Neuron (in vitro differentiated cells): ENCODE results near the gene MYORG.
"Not testable (repeated sequence)": the region's sequence is repeated elsewhere in the genome, so short reads cannot be mapped to it uniquely, and the experiment has no call there.

Experiments used
- H2AFZ ChIP-seq: one replicate; pipeline ENCODE4 v1.6.1; 2013; ENCODE audit warnings: low read depth, mild to moderate bottlenecking, inconsistent platforms, low read length, moderate library complexity
- H3K27me3 ChIP-seq: one replicate; pipeline ENCODE4 v1.6.1; 2013; ENCODE audit warnings: low read length; ENCODE audit not compliant: insufficient read depth
- H3K36me3 ChIP-seq: one replicate; pipeline ENCODE4 v1.6.1; 2013; ENCODE audit warnings: low read length; ENCODE audit not compliant: insufficient read depth
- H3K4me1 ChIP-seq: one replicate; pipeline ENCODE4 v1.6.1; 2013; ENCODE audit warnings: low read length; ENCODE audit not compliant: insufficient read depth
- H3K4me3 ChIP-seq: 2 replicates; pipeline ENCODE4 v1.5.1; 2013; ENCODE audit warnings: mild to moderate bottlenecking, low read length, moderate library complexity
- H3K9me3 ChIP-seq: one replicate; pipeline ENCODE4 v1.6.1; 2013; ENCODE audit warnings: low read length

MYORG gene

DNA sequence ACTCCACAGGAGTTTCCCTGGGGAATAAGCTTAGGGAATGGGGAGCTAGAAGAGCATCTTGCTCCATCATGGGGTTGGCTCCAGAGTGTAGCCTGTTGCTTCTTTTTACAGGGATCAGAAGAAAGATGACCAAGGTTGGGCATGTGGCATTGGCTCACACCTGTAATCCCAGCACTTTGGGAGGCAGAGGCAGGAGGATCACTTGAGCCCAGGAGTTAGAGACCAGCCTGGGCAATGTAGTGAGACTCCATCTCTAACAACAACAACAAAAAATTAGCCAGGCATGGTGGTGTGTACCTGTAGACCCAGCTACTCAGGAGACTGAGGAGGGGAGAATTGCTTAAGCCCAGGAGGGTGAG, 28.9 kb downstream of the MYORG start:
- peaks cover 14% of the 10 kb centered on the region for H3K36me3 ChIP-seq
- H3K27me3 ChIP-seq, result no peaks in the 10 kb centered on the region
- no peak overlapping the region for H2AFZ ChIP-seq
- no peak overlapping the region for H3K4me3 ChIP-seq
- no peaks in the 10 kb centered on the region for H3K9me3 ChIP-seq
- no peaks in the 10 kb centered on the region for H3K4me1 ChIP-seq

DNA sequence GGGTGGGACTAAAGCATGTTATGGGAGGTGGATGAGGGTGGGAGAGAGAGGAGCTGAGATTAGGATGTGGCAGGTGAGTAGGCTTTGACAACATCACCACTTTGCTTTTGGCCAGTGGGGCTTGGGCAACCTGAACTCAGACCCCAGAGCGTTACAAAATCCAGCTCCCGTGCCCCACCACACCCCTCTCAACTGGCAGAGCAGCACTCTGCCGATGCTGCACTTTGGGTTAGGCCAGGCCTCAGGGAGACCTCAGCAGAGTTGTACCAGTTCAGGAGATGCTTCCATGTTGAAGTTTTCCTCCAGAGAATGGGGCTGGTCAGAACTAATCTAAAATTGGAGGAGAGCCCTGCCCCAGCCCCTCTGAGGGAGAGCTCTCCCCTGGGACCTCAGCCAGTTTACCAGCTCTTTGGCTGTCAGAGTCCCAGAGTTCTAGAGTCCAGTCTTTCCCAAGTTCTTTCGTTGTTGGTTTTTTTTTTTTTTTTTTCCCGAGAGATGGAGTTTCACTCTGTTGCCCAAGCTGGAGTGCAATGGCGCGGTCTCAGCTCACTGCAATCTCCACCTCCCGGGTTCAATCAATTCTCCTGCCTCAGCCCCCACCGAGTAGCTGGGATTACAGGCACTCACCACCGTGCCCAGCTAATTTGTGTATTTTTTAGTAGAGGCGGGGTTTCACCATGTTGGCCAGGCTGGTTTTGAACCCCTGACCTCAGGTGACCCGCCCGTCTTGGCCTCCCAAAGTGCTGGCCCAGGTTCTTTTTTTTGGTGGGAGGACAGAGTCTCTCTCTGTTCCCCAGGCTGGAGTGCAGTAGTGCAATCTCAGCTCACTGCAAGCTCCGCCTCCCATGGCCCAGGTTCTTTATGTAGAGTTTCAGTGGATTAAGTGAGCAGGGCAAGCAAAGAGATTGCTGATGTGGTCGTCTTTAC, 29.6 kb downstream of the MYORG start:
- no peaks in the 10 kb centered on the region for H3K4me1 ChIP-seq
- no peak overlapping the region for H3K4me3 ChIP-seq
- H3K9me3 ChIP-seq, result no peaks in the 10 kb centered on the region
- H2AFZ ChIP-seq, result no peak overlapping the region
- peaks cover 18% of the 10 kb centered on the region for H3K36me3 ChIP-seq
- no peaks in the 10 kb centered on the region for H3K27me3 ChIP-seq

DNA sequence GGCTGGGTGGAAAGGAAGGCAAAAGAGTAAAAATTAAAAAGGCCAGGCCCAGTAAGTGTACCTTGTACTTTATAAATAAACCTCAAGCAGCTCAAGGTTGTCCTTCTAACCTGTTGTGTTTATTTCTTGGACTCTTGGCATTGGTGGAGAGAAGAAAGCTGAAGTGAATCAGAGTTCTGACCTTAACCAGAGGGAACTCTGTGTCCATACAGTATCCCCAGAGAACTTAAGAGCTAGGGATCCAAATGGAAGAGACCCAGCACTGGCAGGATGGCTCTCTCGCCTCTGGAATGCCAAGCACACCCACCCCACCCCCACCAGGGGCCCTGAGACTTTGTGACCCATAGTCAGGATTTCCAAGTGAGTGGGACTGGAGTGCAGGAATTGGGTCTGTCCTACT, 33.1 kb downstream of the MYORG start:
- Histone ChIP-seq H2AFZ (no peak overlapping the region), H3K4me3 (no peak overlapping the region), H3K4me1 (no peaks in the 10 kb centered on the region), H3K36me3 (peaks cover 43% of the 10 kb centered on the region), H3K27me3 (no peaks in the 10 kb centered on the region), H3K9me3 (no peaks in the 10 kb centered on the region)

DNA sequence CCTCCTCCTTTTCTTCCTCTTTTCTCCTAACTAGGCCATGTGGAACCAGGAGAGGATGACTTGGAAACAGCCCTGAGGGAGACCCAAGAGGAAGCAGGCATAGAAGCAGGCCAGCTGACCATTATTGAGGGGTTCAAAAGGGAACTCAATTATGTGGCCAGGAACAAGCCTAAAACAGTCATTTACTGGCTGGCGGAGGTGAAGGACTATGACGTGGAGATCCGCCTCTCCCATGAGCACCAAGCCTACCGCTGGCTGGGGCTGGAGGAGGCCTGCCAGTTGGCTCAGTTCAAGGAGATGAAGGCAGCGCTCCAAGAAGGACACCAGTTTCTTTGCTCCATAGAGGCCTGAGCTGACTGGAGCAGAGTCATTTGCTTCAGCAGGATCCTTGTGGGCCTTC, 33.6 kb downstream of the MYORG start:
- H3K4me3 ChIP-seq, result no peak overlapping the region
- no peaks in the 10 kb centered on the region for H3K4me1 ChIP-seq
- H3K36me3 ChIP-seq, result peaks cover 46% of the 10 kb centered on the region
- H2AFZ ChIP-seq, result no peak overlapping the region
- no peaks in the 10 kb centered on the region for H3K9me3 ChIP-seq
- H3K27me3 ChIP-seq, result no peaks in the 10 kb centered on the region

DNA sequence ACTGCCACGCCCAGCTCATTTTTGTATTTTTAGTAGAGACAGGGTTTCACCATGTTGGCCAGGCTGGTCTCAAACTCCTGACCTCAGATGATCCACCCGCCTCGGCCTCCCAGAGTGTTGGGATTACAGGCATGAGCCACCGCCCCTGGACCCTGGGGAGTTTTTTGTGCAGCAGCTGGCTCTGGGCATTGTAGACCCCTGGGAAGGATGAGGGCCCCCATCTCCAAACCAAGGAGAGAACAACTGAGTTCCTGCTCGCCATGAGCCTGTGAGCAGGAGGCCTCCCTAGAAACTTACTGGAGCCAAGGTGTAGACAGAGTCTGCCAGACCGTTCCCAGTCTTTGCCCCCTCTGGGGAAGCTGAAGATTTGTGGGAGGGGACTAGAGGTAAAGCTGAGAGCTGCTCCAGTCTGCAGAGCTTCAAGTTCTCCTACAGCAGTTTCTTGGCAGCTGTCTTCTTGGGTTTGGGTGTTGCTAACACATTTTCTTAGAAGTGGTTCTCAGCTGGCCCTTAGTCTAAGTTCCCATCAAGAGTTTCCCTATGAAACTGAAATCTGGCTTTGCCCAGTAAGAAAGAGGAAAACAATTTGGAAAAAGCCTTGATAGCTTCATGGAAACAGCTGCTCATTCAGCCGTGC, 34.9 kb downstream of the MYORG start:
- Histone ChIP-seq H3K4me3 (no peak overlapping the region), H3K27me3 (no peaks in the 10 kb centered on the region), H2AFZ (no peak overlapping the region), H3K9me3 (no peaks in the 10 kb centered on the region), H3K36me3 (peaks cover 50% of the 10 kb centered on the region), H3K4me1 (no peaks in the 10 kb centered on the region)

DNA sequence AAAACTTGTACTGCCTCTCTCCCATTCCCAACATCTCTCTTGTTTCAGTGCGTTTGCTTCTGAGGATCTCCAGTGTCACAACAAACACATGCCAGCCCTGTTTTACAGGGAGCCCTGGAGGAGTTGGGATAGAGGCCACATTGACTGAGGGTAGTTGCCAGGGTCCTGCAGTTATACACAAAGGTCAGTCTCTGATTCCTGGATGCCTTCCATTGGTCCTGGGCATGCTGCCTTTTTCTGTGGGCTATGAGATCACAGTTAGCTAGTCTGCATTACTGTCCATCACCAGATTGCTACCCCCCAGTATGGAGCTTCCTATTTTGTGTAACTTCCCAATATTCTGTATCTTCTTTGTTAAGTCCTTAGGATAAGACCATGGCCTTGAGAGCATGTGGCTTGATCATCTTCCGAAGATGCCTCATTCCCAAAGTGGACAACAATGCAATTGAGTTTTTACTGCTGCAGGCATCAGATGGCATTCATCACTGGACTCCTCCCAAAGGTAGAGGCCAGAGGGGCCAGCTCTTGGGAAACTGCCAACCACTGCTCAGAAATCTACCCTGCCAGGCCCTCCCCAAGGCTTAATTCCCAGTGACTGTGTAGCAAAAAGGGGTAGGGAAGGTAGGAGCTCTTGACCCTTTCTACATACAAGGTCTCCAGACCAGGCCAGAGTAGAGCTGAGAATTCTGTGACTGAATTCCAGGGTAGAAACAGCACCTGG, 37.9 kb downstream of the MYORG start:
- H3K9me3 ChIP-seq, result no peaks in the 10 kb centered on the region
- no peak overlapping the region for H2AFZ ChIP-seq
- peaks cover 46% of the 10 kb centered on the region for H3K36me3 ChIP-seq
- peaks cover 16% of the 10 kb centered on the region for H3K4me1 ChIP-seq
- no peak overlapping the region for H3K4me3 ChIP-seq
- H3K27me3 ChIP-seq, result no peaks in the 10 kb centered on the region

DNA sequence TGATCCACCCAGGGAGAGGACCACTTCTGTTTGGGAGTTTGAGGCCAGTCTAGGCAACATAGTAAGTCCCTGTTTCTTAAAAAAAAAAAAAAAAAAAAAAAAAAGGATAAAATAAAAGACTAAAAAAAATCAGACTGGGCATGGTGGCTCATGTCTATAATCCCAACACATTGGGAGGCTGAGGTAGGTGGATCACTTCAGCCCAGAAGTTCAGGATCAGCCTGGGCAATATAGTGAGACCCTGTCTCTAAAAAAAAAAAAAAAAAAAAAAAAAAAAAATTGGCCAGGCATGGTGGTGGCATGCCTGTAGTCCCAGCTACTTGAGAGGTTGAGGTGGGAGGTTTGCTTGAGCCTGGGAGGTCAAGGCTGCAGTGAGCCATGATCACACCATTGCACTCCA, 38.6 kb downstream of the MYORG start:
- H3K4me3 ChIP-seq, H2AFZ ChIP-seq, H3K27me3 ChIP-seq, H3K9me3 ChIP-seq: not testable (repeated sequence)
- Histone ChIP-seq H3K4me1 (peaks cover 24% of the 10 kb centered on the region), H3K36me3 (peaks cover 39% of the 10 kb centered on the region)

DNA sequence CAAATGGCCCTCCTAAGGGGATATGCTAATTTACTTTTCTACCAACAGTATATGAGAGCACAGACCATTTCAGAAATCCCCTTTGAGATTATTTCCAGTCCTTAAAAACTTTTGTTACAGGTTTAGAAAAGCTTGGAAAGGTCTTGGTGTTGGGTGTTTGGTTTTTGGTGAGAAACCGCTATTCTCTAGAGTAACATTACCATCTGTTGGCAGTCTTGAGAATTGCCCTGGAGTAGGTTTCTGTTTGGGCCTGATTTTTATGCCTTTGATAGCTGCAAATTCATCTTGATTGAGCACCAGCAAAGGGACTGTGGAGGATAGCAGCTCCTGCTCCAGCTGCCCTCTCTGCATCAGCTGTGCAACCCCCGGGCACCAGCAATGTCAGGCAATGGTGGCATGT, 39.3 kb downstream of the MYORG start:
- H3K27me3 ChIP-seq, result no peaks in the 10 kb centered on the region
- no peak overlapping the region for H3K4me3 ChIP-seq
- peaks cover 31% of the 10 kb centered on the region for H3K4me1 ChIP-seq
- no peak overlapping the region for H2AFZ ChIP-seq
- peaks cover 33% of the 10 kb centered on the region for H3K36me3 ChIP-seq
- H3K9me3 ChIP-seq, result no peaks in the 10 kb centered on the region

DNA sequence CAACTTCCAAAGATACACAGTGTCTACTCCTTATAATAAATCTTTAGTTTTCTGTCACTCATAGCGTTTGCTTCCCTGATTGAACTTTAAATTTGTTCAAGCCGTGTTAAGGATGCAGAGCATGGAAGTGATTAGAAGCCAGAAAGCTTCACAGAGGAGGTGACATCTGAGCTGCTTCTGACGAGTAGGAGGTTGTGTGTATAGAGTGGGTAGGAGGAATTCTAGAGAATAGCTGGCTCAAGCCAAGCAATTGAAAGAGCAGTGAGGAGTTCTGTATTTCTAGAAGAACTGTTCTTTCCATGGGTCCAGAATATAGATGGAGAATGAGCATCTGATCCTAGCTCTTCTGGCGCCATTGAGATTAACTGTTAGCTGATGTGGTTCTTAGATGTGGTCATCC, 41.3 kb downstream of the MYORG start:
- no peaks in the 10 kb centered on the region for H3K9me3 ChIP-seq
- no peak overlapping the region for H3K4me3 ChIP-seq
- peaks cover 19% of the 10 kb centered on the region for H3K36me3 ChIP-seq
- H2AFZ ChIP-seq, result no peak overlapping the region
- no peaks in the 10 kb centered on the region for H3K27me3 ChIP-seq
- H3K4me1 ChIP-seq, result peaks cover 39% of the 10 kb centered on the region

DNA sequence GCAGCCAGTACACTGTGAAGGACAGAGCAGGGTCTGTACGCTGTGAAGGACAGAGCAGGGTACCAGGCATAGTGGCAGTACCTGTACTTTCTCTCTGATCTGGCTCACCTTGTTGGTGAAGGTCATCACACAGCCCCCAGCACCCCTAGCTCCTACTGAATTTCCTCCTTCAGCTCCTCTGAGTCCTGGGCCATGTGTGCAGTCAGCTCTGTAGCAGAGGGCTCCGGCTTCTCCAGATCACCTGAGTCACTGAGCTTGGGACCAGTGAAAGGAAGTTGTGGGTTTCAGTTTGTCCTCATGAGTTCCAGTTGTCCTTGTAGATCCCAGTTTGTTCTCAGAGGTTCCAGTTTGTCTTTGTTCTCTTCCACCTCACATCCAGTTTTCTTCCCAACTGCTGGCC, 41.8 kb downstream of the MYORG start:
- Histone ChIP-seq H3K4me1 (peaks cover 41% of the 10 kb centered on the region), H3K4me3 (no peak overlapping the region), H3K9me3 (no peaks in the 10 kb centered on the region), H3K36me3 (peaks cover 15% of the 10 kb centered on the region), H2AFZ (no peak overlapping the region), H3K27me3 (no peaks in the 10 kb centered on the region)

DNA sequence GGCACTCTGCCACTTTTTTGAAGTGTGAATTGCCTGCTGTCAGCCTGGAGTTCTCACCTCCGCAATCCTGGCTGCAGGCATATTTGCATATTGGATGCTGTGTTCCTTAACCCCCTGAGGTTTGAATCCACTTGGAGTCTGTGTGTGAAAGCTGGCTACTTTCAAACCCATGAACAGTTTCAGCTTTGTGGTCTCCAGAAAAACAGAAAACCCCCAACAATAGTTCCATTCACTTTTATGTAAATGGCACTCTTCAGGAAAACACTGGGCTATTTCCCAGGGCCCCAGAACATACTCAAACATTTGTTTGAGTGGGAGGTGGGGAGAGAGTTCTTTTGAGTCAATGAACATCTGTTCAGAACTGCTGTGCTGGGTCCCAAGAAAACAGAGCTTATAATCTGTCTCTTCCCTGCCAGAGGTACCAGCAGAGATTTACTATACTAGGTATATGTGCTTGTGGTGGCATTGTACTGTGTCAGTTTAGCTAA, 42.3 kb downstream of the MYORG start:
- H2AFZ ChIP-seq, result no peak overlapping the region
- H3K36me3 ChIP-seq, result peaks cover 14% of the 10 kb centered on the region
- no peak overlapping the region for H3K4me3 ChIP-seq
- H3K27me3 ChIP-seq, result no peaks in the 10 kb centered on the region
- H3K9me3 ChIP-seq, result no peaks in the 10 kb centered on the region
- peaks cover 41% of the 10 kb centered on the region for H3K4me1 ChIP-seq

DNA sequence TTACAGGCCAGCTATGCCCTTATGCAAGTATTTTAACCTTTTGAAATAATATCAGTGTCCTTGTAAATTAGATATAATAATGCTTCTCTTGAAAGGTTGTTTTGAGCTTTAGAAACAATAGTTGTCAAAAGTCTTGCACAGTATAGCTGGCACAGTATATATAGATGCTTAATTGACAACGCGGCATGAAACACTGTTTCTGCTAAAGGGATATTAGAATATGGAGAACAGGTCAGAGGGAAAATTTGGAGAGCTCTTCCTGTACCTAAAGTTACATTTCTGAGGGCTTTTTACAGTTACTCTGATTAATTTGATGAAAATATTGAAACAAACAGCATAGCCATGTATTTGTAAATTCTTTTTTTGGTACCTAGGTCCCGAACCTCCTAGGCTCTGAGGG, 42.9 kb downstream of the MYORG start:
- Histone ChIP-seq H2AFZ (no peak overlapping the region), H3K27me3 (no peaks in the 10 kb centered on the region), H3K4me1 (peaks cover 41% of the 10 kb centered on the region), H3K9me3 (no peaks in the 10 kb centered on the region), H3K36me3 (peaks cover 9% of the 10 kb centered on the region), H3K4me3 (no peak overlapping the region)
